Measurements from ENCODE around the gene RPL10A. TPM values are rescaled to one million over a fixed set of nuclear protein-coding genes. Genes with fewer than 3 reads are reported as not detected.

Gene RPL10A
- total and polyA plus RNA-seq, 2 of the 13 experiments (the other 11 are each of a cell fraction or from before 2014, with no cell fraction given): 1,854 to 2,726 TPM

DNA sequence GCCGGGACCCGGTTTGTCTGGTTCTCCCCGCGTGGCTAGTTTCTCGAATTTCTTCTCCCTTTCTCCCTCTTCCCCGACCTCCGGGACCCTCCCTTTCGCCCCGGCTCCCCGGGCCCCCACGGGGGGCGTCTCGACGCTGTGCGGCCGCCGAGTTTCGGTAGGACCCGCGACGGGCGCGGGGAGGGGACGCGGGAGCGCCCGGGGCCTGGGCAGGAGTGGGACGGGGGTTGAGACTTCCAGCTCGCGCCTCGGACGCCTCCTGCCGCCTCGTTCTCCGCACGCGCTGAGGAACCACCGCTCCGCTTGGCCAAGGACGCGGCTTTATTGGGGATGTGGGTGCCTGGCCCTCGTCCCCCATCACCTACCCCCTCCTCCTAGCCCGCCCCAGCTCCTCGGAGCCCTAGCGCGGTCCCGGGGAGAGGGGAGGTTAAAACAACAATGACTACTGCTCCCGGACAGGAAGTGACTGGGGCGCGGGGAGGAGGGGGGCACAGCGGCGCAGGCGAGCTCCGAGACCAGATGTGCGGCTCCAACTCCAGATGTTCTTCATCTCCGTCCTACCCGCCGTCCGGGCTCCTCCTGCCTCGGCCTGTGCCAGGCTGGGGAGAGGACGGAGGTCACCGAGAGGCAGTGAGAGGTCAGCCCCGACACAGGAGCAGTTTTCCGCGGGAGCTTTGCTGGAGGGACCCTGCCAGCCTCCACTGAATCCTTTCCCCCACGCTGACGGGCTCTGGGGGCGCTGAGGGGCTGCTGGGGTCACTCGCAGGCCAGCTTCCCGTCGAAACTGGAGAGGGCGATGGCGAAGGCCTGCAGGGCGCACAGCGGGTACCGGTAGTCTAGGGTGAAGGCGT is 29.6 kb downstream of the RPL10A start (continued):
- TF ChIP-seq, protein P1, sequence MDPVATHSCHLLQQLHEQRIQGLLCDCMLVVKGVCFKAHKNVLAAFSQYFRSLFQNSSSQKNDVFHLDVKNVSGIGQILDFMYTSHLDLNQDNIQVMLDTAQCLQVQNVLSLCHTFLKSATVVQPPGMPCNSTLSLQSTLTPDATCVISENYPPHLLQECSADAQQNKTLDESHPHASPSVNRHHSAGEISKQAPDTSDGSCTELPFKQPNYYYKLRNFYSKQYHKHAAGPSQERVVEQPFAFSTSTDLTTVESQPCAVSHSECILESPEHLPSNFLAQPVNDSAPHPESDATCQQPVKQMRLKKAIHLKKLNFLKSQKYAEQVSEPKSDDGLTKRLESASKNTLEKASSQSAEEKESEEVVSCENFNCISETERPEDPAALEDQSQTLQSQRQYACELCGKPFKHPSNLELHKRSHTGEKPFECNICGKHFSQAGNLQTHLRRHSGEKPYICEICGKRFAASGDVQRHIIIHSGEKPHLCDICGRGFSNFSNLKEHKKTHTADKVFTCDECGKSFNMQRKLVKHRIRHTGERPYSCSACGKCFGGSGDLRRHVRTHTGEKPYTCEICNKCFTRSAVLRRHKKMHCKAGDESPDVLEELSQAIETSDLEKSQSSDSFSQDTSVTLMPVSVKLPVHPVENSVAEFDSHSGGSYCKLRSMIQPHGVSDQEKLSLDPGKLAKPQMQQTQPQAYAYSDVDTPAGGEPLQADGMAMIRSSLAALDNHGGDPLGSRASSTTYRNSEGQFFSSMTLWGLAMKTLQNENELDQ (CRISPR knock-in tag; IDR thresholded peaks at IDR 0.05; ENCODE audit: borderline replicate concordance): peak; percentile 92
- TF ChIP-seq WIZ (CRISPR knock-in tag; IDR thresholded peaks at IDR 0.05) (no peak; the same call in 1 of the 2 replicates), ZNF230 (CRISPR knock-in tag; IDR thresholded peaks at IDR 0.05) (peak; percentile 79; the same call in 1 of the 2 replicates), NKX3-1 (CRISPR knock-in tag; IDR thresholded peaks at IDR 0.05) (peak; percentile 95), CCDC6 (CRISPR knock-in tag; IDR thresholded peaks at IDR 0.05) (peak; percentile 65; the same call in 1 of the 2 replicates), SETDB1 (CRISPR knock-in tag; IDR thresholded peaks at IDR 0.05; ENCODE audit: borderline replicate concordance) (no peak), ZNF367 (CRISPR knock-in tag; IDR thresholded peaks at IDR 0.05; ENCODE audit: borderline replicate concordance) (peak; percentile 79; the same call in 1 of the 2 replicates), ZNF274 (CRISPR knock-in tag; IDR thresholded peaks at IDR 0.05) (peak; percentile 95), ELF4 (CRISPR knock-in tag; IDR thresholded peaks at IDR 0.05; ENCODE audit: borderline replicate concordance) (no peak), HNRNPL (IDR thresholded peaks at IDR 0.05; ENCODE audit: low read depth, low read length) (0 out of 2 replicates have a peak, but pooled peaks have one; percentile 67), IKZF1 (IDR thresholded peaks at IDR 0.05) (no peak), SIX1 (CRISPR knock-in tag; IDR thresholded peaks at IDR 0.05; ENCODE audit: borderline replicate concordance) (no peak; the same call in 1 of the 2 replicates), ZSCAN22 (CRISPR knock-in tag; IDR thresholded peaks at IDR 0.05) (no peak), ATRX (CRISPR knock-in tag; IDR thresholded peaks at IDR 0.05; ENCODE audit: borderline replicate concordance) (no peak), ZNF296 (CRISPR knock-in tag; conservative IDR thresholded peaks at IDR 0.05) (peak; percentile 86), ZNF670 (CRISPR knock-in tag; IDR thresholded peaks at IDR 0.05; ENCODE audit: borderline replicate concordance) (no peak), ZNF615 (CRISPR knock-in tag; IDR thresholded peaks at IDR 0.05; ENCODE audit: borderline replicate concordance) (no peak), RAD21 (CRISPR knock-in tag; IDR thresholded peaks at IDR 0.05) (no peak)
- TF ChIP-seq, protein P2, sequence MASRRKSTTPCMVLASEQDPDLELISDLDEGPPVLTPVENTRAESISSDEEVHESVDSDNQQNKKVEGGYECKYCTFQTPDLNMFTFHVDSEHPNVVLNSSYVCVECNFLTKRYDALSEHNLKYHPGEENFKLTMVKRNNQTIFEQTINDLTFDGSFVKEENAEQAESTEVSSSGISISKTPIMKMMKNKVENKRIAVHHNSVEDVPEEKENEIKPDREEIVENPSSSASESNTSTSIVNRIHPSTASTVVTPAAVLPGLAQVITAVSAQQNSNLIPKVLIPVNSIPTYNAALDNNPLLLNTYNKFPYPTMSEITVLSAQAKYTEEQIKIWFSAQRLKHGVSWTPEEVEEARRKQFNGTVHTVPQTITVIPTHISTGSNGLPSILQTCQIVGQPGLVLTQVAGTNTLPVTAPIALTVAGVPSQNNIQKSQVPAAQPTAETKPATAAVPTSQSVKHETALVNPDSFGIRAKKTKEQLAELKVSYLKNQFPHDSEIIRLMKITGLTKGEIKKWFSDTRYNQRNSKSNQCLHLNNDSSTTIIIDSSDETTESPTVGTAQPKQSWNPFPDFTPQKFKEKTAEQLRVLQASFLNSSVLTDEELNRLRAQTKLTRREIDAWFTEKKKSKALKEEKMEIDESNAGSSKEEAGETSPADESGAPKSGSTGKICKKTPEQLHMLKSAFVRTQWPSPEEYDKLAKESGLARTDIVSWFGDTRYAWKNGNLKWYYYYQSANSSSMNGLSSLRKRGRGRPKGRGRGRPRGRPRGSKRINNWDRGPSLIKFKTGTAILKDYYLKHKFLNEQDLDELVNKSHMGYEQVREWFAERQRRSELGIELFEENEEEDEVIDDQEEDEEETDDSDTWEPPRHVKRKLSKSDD (CRISPR knock-in tag; IDR thresholded peaks at IDR 0.05; ENCODE audit: low read depth): peak; percentile 46; the same call in 1 of the 2 replicates
- TF ChIP-seq, protein P3, sequence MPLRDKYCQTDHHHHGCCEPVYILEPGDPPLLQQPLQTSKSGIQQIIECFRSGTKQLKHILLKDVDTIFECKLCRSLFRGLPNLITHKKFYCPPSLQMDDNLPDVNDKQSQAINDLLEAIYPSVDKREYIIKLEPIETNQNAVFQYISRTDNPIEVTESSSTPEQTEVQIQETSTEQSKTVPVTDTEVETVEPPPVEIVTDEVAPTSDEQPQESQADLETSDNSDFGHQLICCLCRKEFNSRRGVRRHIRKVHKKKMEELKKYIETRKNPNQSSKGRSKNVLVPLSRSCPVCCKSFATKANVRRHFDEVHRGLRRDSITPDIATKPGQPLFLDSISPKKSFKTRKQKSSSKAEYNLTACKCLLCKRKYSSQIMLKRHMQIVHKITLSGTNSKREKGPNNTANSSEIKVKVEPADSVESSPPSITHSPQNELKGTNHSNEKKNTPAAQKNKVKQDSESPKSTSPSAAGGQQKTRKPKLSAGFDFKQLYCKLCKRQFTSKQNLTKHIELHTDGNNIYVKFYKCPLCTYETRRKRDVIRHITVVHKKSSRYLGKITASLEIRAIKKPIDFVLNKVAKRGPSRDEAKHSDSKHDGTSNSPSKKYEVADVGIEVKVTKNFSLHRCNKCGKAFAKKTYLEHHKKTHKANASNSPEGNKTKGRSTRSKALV (CRISPR knock-in tag; IDR thresholded peaks at IDR 0.05): peak; percentile 89
- TF ChIP-seq, protein P4, sequence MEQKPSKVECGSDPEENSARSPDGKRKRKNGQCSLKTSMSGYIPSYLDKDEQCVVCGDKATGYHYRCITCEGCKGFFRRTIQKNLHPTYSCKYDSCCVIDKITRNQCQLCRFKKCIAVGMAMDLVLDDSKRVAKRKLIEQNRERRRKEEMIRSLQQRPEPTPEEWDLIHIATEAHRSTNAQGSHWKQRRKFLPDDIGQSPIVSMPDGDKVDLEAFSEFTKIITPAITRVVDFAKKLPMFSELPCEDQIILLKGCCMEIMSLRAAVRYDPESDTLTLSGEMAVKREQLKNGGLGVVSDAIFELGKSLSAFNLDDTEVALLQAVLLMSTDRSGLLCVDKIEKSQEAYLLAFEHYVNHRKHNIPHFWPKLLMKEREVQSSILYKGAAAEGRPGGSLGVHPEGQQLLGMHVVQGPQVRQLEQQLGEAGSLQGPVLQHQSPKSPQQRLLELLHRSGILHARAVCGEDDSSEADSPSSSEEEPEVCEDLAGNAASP (CRISPR knock-in tag; IDR thresholded peaks at IDR 0.05; ENCODE audit: borderline replicate concordance): peak; percentile 42; the same call in 1 of the 2 replicates
